ENCODE data around the gene DMD.

- TF ChIP-seq, protein P1, sequence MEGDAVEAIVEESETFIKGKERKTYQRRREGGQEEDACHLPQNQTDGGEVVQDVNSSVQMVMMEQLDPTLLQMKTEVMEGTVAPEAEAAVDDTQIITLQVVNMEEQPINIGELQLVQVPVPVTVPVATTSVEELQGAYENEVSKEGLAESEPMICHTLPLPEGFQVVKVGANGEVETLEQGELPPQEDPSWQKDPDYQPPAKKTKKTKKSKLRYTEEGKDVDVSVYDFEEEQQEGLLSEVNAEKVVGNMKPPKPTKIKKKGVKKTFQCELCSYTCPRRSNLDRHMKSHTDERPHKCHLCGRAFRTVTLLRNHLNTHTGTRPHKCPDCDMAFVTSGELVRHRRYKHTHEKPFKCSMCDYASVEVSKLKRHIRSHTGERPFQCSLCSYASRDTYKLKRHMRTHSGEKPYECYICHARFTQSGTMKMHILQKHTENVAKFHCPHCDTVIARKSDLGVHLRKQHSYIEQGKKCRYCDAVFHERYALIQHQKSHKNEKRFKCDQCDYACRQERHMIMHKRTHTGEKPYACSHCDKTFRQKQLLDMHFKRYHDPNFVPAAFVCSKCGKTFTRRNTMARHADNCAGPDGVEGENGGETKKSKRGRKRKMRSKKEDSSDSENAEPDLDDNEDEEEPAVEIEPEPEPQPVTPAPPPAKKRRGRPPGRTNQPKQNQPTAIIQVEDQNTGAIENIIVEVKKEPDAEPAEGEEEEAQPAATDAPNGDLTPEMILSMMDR (IDR thresholded peaks at IDR 0.05) = no peak
- TF ChIP-seq POLR2A (IDR thresholded peaks at IDR 0.05) = no peak
Observed at GRCh38 chrX:32744921-32745320, 466.4 kb downstream of the DMD start.
